Fibroblast of skin of left quadriceps (primary cell): ENCODE measurements around the gene NUP188.

Source experiments
- DNase-seq, 2 experiments: peaks; one replicate each; pipeline ENCODE4 v3.0.0-alpha.2; 2013; ENCODE audit warnings: low read depth in 2 of 2

NUP188 gene

DNA sequence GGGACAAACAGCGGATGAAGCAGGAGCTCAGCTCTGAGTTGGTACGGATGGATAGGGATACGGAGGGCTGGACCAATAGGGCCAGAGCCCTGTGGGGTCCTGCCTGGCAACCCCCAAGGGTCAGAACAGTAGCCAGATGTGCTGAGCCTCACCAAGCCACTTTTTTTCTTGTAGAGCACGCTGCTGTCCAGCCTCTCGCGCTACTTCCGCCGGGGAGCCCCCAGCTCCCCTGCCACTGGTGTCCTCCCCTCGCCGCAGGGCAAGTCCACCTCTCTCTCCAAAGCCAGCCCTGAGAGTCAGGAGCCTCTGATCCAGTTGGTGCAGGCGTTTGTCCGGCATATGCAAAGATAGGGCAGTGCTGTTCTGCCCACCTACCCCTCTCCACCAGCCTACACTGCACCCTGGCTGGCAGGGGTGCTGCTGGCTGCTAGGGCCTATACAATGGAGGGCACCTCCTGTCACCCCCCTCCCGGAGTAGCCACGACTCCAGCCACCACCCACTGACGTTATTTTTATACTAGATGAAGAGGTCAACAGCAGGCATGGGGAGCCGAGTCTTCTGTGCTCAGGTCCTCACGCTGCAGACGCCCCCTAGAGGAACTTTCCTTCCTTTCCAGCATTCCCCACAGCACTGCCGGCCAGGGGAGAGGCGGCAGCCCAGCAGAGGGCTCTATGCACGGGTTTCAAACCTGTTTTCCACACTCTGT is 59.0 kb downstream of the NUP188 start:
- peak; percentile 24 to 32 for DNase-seq

DNA sequence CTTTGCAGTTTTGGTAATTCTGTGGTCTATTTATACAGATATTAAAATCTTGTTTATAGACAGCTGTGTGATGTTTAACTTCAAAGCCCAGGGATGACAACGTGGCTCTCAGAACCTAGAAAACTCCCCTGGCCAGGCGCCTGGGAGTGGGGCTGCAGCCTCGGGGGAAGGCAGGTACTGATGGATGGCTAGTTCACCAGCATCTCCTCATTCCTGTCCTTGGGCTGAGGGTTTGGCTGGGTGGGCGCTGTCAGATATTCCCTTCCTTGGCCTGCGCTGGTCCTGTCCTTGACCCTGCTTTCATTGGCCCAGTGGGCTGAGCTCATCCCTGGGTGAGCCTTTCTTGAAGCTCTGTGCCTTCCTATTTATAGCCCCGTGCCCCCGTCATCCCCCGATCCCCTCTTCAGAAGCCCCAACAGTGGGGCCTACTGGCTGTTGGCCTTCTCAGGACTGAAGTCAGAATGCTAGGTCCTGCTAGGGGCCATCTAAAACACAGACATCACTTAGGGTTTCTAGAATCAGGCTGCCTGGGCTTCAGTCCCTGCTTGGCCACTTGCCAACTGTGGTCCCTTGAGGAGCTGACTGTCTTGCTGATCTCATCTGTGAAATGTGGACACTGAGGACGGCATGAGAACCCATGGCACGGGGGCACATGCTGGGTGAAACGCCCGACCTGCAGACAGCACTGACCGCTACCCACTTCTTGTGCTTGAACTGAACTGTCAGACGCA is 59.7 kb downstream of the NUP188 start:
- DNase-seq: no peak

- DNase-seq: no peak
Observed at GRCh38 chr9:129007766-129008468, 60.4 kb downstream of the NUP188 start.

GRCh38 chr9:129008469-129008965 is 61.0 kb downstream of the NUP188 start:
- DNase-seq: no peak

GRCh38 chr9:129008986-129009583 is 61.6 kb downstream of the NUP188 start:
- DNase-seq: no peak

DNA sequence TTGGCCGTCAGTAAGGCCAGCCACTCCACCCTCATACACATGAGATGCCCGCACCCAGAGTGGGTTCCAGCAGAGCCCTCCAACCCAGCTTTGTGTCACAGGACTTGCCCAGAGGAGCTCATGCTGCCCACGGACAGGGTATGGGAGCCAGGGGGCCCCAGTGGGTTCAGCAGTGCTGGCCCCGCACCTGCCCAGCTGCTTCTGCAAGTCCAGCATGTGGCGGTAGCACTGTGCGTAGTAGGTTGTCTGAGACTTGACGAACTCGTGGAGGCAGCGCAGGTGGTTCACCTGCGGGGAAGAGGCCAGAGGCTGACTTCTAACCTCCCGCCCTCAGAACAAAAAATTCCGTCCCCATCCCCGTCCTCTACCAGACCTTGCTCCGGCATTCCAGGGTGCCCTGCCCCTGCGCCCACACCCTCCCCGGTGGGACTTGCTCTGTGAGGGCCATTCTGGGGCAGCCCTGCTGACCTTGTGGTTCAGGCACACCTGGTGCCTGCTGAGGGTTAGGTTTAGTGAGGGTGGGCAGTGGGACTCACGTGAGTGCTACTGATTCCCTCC is 62.2 kb downstream of the NUP188 start:
- DNase-seq: no peak

GRCh38 chr9:129010267-129010975 is 62.9 kb downstream of the NUP188 start:
- DNase-seq: no peak

DNA sequence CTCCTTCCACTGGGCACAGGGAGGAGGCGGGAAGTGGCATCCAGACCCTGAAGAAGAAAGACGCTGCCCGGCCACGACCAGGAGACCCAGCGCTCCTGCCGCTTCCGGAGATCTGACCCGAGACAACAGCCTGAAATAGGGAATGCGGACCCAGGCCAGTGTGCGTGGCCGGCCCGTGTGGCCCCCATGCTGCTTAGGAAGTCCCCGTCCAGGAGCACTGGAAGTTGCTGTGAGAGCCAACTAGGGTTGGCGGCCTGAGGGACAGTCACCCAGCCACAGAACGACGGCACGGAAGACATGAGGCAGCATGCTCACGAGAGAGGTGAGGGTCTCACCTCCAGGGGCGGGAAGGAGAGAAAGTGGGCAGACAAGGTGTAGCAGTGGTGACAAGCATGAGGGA is 63.7 kb downstream of the NUP188 start:
- no peak for DNase-seq

- no peak for DNase-seq
Observed at GRCh38 chr9:129011761-129012181, 64.3 kb downstream of the NUP188 start.

- no peak for DNase-seq
Observed at GRCh38 chr9:129012343-129012742, 64.8 kb downstream of the NUP188 start.

- DNase-seq: no peak
Observed at GRCh38 chr9:129012893-129013448, 65.5 kb downstream of the NUP188 start.

DNA sequence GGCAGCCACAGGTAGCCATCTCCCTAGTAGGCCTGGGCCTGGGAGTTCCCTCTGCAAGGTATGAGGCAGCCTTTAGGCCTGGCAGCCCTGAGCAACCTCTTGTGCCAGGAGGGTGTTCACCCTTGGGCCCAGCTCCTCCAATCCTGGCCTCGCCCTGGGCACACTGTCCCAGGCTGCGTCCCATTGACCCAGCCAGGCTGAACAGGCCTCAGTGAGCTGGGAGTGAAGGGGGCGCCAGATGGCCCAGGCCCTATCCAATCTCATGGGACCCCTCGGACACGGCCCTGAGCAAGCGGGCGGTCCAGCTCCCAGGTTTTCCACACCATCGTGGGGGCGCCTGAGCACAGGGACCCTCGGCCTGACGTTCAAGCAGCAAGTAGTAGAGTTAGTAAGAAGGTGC is 66.2 kb downstream of the NUP188 start:
- DNase-seq: no peak

GRCh38 chr9:129014124-129014523 is 66.6 kb downstream of the NUP188 start:
- DNase-seq: no peak

DNA sequence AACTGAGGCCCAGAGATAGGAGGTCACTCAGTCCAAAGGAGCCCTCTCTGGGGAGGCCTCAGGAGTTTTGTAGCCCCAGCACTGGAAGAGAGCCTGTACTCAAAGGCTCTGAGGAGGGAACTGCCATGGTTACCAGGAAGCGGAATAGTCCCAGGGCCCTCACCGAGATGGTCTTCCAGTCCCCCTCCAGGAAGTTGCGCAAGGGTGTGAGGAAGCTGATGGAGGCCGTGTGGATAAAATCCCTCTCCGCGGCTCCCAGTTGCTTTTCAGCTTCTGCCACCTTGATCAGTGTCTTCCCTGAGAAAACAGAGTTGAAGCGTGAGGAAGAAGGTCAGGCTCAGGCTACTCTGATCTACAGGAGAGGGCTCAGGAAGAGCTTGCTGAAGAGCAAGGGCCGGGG is 67.1 kb downstream of the NUP188 start:
- no peak for DNase-seq

DNA sequence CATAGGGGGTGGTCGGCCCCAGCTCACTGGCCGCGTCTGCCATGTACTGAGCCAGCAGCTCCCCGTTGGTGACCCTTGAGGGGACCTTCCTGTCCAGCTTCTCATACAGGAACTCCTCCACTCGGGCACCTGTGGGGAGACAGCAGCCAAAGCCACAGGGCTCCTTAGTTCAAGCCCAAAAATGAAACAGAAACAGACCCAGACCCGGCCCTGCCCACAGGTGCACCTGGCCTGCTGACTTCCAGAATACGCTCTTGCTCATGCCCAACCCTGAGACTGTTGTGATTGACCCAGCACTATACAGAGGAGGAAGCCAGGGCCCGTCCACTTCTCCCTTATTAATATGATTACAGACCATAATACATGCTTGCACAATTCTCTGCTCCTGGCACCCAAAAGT is 73.6 kb downstream of the NUP188 start:
- DNase-seq: no peak

DNA sequence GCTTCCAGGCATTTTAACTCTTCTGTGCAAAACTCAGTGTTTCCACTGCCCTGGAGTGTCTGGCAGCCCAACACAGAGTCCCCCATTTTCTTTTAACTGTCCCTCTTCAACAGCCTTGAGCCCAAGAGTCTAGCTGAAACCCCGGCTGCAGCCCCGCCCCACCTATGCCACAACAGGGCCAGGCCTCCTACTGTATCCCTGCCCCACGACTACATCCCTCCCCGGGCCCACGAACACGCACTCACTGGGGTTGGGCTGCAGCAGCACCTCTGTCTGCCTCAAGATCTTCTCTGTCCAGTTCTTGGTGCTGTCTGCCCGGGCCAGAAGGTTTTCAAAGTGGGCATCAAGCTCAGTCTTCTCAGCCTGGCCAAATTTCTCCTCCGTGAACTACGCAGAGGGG is 74.5 kb downstream of the NUP188 start:
- DNase-seq: no peak

DNA sequence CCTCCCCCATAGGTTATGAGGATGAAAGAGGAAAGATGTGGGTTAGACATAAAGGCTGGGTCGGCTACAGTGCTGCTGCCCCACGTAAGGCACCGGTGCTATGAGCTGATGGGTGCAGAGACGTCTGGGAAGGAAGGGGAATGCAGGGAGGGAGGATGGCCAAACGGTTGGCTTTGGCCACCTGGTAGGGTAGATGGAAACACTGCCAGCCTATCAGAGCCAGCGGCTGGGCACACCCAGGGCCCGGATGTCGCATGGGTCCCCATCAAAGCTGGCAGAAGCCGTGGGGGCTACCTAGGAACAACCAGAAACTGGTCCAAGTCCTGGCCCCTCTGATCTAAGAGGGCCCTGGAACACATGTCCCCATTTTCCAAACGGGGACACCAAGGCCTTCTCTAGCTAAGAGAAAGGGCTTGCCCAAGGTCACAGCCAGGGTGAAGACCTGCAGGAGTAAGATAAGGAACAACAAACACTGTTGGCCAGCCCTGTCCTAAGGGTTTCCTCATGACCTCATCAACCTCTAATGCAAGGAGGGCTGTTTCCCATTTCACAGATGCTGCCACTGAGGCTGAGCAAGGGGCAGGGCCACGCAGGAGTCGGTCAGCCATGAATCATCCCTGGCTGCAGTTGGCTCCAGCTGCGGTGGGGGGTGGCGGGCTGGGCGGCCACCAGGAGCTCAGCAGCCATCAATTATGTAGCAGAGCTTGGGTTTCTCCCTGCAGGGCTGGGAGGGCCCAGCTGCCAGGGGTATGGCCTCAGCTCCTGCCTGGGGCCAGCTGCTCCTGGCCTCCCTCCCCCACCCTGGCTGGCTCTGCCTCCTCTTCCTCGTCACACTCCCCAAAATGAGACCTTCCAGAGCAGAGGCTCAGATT is 75.8 kb downstream of the NUP188 start:
- DNase-seq: peak in 1 of 2 experiments; percentile 18

- DNase-seq: no peak
Observed at GRCh38 chr9:129023908-129024233, 76.4 kb downstream of the NUP188 start.

DNA sequence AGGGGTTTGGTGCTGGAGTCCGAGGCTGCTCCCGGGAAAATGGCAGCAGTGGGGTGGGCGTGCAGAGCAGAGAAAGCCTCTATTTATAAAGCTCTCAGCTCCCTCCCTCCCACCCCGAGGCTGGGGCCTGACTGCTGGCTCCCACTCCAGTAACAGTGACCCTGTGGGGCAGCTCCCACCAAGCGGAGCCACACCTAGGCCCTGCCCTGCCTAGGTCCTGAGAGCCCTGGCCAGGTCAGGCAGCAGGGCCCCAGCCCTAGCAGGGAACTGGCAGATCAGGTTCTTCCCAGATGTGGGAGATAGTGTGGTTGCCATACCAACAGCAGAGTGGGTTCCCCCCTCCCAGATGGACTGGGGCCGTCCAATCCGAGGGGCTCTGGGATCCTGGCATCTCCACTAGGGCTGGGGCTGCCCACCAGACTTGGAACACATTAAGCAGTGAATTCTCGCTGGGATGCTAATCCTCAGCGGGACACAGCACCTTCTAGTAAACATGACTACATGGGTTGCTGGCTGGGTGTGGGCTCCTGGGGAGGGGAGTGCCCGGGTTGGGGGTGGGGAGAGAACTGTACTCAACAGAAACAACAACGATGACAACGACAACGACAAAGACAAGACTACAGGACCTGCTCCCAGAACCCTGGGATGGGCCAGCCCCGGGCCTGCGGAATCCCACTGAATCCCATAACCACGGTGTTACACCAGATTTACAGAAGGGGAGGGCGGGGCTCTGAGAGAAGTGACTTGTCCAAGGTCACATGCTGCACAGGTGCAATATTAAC is 79.1 kb downstream of the NUP188 start:
- no peak for DNase-seq
